Pons (tissue), 1 donor: ENCODE results near the gene PALM.
"Not testable (repeated sequence)": the region's sequence is repeated elsewhere in the genome, so short reads cannot be mapped to it uniquely, and the experiment has no call there.

ENCODE experiments used
- DNase-seq: peaks from one replicate; pipeline ENCODE4 v3.0.0-alpha.2; 2016; ENCODE audit warnings: low spot score

Gene PALM

GRCh38 chr19:704447-704741, 4.3 kb upstream of the PALM start:
- no peak for DNase-seq

- DNase-seq, result no peak
Observed at GRCh38 chr19:709196-709964, 645 bp downstream of the PALM start.

- DNase-seq, result no peak
Observed at GRCh38 chr19:709965-710571, 1.3 kb downstream of the PALM start.

GRCh38 chr19:710767-711166, 2.0 kb downstream of the PALM start:
- DNase-seq, result no peak

- DNase-seq, result no peak
Observed at GRCh38 chr19:711254-711653, 2.5 kb downstream of the PALM start.

GRCh38 chr19:715347-715746, 6.6 kb downstream of the PALM start:
- DNase-seq, result no peak

- DNase-seq, result no peak
Observed at GRCh38 chr19:718251-718951, 9.7 kb downstream of the PALM start.

GRCh38 chr19:718991-719512, 10.3 kb downstream of the PALM start:
- DNase-seq, result no peak

- no peak for DNase-seq
Observed at GRCh38 chr19:719636-720344, 11.1 kb downstream of the PALM start.

GRCh38 chr19:720345-721160, 11.8 kb downstream of the PALM start:
- DNase-seq, result peak; percentile 74

- DNase-seq, result no peak
Observed at GRCh38 chr19:722553-723101, 13.9 kb downstream of the PALM start.

GRCh38 chr19:723247-723646, 14.5 kb downstream of the PALM start:
- DNase-seq, result no peak

- DNase-seq, result no peak
Observed at GRCh38 chr19:723714-724113, 15.0 kb downstream of the PALM start.

GRCh38 chr19:725461-726089, 16.8 kb downstream of the PALM start:
- no peak for DNase-seq

GRCh38 chr19:726993-727956, 18.5 kb downstream of the PALM start:
- DNase-seq, result no peak

- no peak for DNase-seq
Observed at GRCh38 chr19:728011-728410, 19.3 kb downstream of the PALM start.

GRCh38 chr19:729564-729963, 20.8 kb downstream of the PALM start:
- DNase-seq, result not testable (repeated sequence)

GRCh38 chr19:729965-730668, 21.4 kb downstream of the PALM start:
- DNase-seq, result no peak

GRCh38 chr19:731000-731399, 22.3 kb downstream of the PALM start:
- no peak for DNase-seq
